ENCODE data around the gene NDNF.

NDNF gene

GRCh38 chr4:121072224-121073003 lies at the start of gene NDNF:
TSS of gene NDNF (minus strand) at chr4:121072535. CDS start at chr4:121045837, 26,698 bp downstream.
- DNase-seq = no peak

DNA sequence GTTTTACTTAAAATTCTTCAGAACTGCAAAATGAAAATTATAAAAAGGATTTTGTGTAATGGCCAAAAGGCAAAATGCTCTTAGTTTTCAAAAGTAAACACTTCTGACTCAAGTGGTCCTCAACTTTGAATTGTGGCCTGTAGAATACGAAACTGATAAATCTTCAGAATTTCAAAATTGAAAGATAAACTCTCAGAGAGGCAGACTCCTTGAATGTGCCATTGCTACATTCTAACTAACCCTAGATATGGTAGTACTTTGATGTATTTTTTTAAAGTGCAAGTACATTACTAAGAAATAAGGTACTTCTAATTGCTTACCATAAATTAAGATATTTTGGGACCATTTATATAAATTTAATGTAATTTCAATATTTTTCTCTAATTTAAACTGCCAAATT lies 47.4 kb upstream of the NDNF start:
- no peak for DNase-seq

- DNase-seq = no peak
These were observed 46.0 kb upstream of the NDNF start for GRCh38 chr4:121118344-121118743.

DNA sequence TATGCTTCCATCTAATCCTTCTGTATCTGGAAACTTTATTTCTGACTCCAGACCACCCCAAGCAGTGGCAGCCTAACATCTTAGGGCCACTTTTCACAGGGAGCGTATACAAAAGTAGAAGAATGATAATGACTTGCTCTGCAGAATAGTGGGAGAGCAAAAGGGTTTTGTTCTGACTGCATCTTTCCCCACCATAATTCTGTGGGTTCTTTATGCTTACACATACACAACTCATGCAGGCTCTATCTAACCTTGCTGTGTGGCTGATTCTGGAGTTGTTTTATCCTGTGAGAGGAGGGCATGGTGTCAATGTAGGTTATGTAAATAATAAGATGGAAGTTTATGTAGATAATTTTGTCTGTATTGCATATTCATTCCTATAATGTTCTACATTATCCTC lies 42.4 kb upstream of the NDNF start:
- no peak for DNase-seq

- no peak for DNase-seq
These were observed 40.2 kb upstream of the NDNF start for GRCh38 chr4:121112530-121112929.

DNA sequence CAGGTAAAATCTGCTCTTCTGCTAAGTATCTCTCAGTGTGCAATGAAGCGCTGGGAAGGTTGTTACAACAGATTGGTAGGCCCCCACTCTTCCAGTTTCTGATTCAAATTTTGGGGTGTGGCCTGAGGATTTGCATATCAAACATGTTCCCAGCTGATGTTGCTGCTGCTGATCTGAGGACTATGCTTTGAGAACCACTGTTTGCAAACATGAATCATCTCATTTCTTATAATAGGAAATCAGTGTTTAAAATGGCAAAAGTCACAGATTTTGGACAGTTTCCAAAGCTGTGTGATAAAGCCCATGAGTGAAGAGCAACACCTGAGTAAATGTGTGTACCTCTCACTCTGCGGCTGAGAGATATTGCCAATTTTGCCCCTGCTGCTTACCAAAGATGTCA lies 36.2 kb upstream of the NDNF start:
- no peak for DNase-seq

DNA sequence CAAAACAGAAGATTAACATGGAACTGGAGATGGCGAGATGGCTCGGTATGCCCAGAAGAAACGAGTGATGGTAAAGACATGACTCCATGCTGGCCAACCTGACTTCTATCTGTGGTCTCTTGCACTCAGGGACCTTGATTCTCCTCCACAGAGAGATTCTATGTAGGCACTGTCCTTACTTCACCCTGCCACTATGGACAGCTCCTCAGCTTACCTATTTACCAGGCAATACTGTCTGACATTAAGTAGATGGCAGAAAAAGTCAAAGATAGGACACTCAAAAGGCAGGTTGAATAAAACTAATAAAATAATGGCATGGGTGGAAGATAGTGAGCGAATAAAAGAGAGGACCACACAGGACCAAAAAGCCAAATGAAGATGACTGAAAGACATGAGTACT lies 35.2 kb upstream of the NDNF start:
- no peak for DNase-seq

- DNase-seq = no peak
These were observed 27.9 kb upstream of the NDNF start for GRCh38 chr4:121100093-121100775.

DNA sequence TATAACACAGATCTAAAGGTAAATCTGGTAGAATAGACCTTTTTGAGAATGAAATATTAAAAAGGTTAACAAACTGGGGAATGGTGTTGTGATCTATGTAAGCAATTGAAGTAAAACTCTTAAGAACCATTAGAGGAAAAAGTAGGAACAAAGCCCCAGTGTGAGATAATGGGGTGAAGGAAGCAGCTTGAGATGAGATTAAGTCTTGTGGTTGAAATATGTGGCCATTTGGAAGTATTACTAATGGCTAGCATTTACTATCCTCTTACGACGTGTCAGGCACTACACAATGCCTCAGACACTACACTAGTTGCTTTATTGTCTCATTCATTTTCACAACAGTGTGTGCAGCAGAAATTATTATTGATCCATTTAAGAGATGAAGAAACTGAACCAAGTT lies 25.9 kb upstream of the NDNF start:
- no peak for DNase-seq

DNA sequence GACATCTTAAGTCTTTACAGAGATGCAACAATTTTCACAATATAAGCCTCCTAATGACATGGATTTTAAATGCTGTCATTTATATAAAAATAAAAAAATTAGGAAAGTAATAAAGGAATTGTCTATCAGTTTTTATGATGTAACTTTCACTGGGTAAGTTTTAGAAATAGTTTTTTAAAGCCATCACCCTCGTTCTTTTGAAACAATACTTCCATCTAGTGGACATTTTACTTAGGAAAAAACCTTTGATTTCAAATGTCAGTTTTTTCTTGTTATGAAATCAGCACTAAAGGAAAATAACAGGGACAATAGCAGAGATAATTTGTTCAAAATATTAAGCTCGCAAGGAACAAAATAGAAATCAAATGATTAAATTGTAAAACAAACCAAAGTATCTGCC lies 24.3 kb upstream of the NDNF start:
- DNase-seq = no peak

- no peak for DNase-seq
These were observed 23.9 kb upstream of the NDNF start for GRCh38 chr4:121096191-121096590.

DNA sequence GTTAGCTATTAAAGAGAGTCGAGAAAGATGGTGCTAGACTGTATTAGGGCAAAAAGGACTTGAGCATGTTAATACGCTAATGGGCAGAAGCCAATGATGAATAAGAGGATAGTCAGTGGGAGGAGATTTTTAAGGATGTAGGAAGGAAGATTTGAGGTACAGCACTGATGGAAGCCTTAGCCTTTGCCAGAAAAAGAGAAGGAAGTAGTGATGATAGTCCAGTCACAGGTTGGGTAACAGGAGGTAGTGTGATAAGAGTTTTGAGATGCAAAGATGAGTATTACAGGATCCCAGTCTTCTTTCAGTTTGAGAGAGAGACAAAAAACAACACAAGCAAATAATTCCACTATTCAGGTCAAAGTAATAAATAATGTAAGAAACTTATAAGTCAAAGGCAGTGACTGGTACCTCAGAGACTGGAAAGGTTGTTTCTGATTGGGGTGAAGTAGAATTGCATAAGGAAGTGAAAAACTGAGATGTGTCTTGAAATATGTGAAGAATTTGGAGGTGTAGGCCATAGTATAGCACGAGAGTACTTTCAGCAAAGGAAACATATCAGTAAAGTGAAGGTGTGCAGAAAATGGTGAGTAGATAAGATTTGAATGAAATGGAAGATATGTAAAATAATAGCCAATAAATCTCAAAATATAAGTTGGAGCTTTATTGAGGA lies 22.1 kb upstream of the NDNF start:
- no peak for DNase-seq

- no peak for DNase-seq
These were observed 20.9 kb upstream of the NDNF start for GRCh38 chr4:121093261-121093660.

DNA sequence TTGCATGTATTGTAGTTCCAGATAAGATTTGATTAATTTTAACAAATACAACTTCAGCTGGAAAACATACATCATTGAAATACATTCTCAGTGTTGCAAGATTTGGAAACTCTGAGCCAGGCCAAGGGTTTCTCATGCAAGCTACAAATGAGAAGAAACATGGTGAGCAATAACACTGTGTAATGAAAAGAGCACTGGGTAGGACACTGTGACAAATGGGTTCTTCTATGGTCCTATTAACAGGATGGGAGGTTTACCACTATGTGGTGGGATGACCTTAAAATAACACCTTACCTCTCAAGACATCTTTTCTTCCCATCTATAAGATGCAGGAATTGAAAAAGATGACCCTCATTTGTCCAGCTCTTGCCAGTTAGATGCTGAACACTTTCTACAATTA lies 19.6 kb upstream of the NDNF start:
- no peak for DNase-seq

DNA sequence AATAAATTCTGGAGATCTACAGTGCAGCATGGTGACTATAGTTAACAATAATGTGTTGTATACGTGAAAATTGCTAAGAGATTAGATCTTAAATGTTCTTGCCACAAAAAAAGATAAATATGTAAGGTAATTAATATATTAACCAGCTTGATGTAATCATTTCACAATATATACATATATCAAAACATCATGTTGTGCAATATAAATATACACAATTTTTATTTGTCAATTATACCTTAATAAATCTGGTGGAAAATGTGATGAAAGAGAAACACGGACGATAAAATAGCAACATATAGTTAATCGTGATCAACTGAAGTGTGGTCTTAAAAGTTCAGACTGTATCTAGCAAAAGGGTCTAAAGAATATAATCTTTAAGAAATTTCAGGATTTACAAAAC lies 16.5 kb upstream of the NDNF start:
- DNase-seq = no peak

DNA sequence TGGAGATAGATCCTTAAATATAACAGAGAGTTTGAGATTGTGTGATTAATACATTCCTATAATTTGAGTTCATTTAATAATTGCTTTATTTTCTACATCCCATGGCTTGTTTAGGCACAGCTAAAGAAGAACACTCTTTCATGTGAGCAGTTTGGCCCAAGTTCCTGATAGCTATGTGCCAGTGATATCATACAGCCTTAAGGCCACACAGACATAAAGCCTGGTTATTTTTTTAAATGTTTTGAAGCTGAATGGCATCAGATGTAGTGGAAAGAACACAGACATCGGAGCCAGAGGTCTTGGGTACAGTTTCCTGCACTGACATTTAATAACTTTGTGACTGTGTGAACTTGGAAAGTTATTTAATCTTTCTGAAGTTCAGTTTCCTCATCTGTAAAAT lies 7.0 kb upstream of the NDNF start:
- no peak for DNase-seq

- DNase-seq = no peak
These were observed 5.2 kb upstream of the NDNF start for GRCh38 chr4:121077496-121077895.

DNA sequence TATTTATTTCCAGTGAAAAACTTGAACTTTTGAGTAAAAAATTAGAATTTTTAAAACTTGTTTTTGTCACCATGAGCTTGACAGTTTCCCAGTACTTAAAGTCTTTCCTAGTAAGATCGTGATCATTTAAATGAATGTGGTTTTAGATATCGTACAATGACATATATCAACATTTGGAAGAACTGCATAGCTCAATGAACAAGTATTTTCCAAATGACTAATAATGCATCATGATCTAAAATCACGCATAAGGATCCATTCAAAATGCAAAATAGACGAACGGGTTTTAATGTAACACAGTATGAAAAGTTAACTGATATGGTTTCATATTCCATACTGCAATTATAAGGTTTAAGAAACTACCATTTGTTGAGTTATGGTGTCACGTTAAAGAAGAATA lies 4.1 kb upstream of the NDNF start:
- no peak for DNase-seq

DNA sequence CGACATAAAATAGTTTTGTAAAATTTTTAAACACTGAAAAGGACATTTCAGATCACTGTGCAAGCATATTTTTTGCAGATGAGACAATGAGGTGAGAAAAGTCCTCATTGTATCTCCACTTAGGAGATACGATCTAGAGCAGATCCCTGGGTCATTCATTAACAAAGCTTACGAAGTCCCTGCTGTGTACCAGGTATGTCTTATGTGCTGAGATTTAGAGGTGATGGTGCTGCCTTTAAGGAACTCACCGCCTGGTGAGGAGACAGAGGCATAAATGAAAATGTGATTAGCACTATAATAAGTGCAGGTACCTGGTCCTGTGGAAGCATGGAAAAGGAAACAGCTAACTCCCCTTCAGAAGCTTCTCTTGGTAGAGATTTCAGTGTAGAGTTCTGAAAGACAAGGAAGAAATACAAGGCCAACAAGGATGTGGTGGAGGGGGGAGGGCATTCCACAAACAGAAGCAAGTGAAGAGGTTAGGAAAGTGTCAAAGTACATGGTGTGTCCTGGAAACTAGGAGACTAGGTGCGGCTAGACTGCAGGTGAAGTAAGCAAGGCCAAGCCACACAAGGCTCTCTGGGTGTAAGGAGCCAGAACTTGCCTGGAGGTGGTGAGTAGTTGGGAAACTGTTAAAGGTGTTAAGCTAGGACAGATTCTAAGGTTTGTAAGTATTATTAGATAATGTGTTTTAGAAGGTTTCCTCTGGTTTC lies 1.5 kb upstream of the NDNF start:
- DNase-seq = no peak

DNA sequence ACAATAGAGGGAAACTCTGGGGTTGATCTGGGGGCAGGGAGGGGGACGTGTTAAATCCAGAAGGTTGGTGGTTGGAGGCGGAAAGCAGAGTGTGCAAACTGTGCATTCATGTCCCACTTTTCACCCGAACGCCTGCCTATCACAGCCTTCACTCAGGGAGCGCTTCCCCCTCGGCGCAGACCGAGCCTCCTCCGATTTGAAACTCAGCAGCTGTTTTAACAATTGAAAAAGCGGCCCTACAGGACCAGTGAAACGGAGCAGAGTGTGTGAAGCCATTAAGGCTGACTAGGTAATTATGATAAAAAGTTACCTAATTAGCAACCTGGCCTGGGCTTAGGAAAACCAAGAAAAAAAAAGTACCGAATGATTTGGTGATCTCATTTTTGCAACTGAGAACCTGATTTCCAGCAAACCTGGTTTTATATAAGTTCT lies 685 bp upstream of the NDNF start:
- DNase-seq = no peak

- DNase-seq = no peak
These were observed 603 bp downstream of the NDNF start for GRCh38 chr4:121071640-121072223.

DNA sequence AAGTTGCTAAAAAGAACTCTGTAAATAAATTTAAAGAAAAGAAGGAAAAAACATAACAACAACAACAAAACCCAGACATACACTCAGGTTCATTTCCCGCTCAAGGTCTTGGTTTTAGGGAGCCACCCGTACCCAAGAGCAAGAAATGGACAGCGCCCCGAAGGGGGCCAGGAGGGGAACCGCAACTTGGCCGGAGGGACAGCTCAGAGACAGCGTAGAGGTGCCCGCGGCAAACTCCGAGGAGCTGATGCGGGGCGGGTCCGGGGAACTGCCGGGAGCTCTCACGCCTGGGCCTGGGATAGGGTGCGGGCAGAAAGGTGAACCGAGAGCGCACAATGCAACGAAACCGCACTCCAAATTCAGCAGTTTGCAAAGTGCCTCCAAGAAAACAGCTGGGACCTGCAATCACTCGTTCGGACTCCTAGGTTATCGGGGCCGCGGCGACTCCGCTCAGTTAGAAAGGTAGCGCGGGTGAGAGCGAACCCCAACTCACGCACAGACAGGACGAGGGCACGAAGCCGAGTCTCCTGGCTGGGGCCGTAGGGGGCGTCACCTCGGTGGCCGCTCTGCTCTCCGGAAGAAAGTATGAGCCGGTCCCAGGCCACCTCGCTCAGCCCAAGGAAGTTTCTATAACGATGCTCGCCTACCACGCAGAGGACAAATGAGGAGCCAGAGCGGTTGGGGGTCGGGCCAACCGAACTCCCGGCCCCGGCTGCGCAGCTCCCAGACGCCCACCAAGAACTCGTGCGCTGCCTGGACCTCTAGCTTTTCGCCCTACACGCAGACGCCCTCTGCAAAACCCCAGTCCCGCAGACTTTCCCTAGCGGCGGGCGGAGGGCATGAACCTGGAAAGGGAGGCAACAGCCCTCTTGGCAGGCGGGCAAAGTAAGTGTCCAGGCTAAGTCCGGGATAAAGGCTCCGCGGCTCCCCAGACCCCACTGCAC lies 1.4 kb downstream of the NDNF start:
- no peak for DNase-seq
